Coronary artery (tissue), 2 donors: ENCODE results near the gene CCDC85A.

Experiments
- DNase-seq: peaks from one replicate; pipeline ENCODE4 v3.0.0-alpha.2; 2017; ENCODE audit warnings: low spot score
- H3K27ac ChIP-seq, 2 donors: fragments of 200-600 bp; sonication (generic); one replicate each; pipeline ENCODE4 v1.5.1; 2016 to 2019
- H3K4me3 ChIP-seq: fragments of 200-600 bp; sonication (generic); 2 replicates; pipeline ENCODE4 v1.5.1; 2016; ENCODE audit warnings: mild to moderate bottlenecking, moderate library complexity
- CTCF ChIP-seq: fragments of 200-600 bp; sonication (generic); IDR thresholded peaks from one replicate; pipeline ENCODE4 v1.5.1; 2019; ENCODE audit warnings: antibody characterized with exemption

CCDC85A gene

GRCh38 chr2:56375251-56375650, 191.5 kb downstream of the CCDC85A start:
- H3K27ac ChIP-seq: no peak overlapping the region
- no peak for DNase-seq
- TF ChIP-seq CTCF: no peak
- H3K4me3 ChIP-seq: no peak overlapping the region

GRCh38 chr2:56376699-56377665, 193.2 kb downstream of the CCDC85A start:
- Histone ChIP-seq H3K4me3 (no peak overlapping the region), H3K27ac (no peak overlapping the region)
- TF ChIP-seq CTCF: no peak
- DNase-seq: no peak

- Histone ChIP-seq H3K27ac (no peak overlapping the region), H3K4me3 (no peak overlapping the region)
- DNase-seq: no peak
- no peak for TF ChIP-seq CTCF
Measured at GRCh38 chr2:56379066-56379465, 195.3 kb downstream of the CCDC85A start.

- Histone ChIP-seq H3K4me3 (no peak overlapping the region), H3K27ac (no peak overlapping the region)
- DNase-seq: no peak
- TF ChIP-seq CTCF: no peak
Measured at GRCh38 chr2:56380861-56381260, 197.1 kb downstream of the CCDC85A start.

- no peak for TF ChIP-seq CTCF
- Histone ChIP-seq H3K4me3 (no peak overlapping the region), H3K27ac (no peak overlapping the region)
- no peak for DNase-seq
Measured at GRCh38 chr2:56382466-56382865, 198.7 kb downstream of the CCDC85A start.

- Histone ChIP-seq H3K4me3 (no peak overlapping the region), H3K27ac (no peak overlapping the region)
- no peak for TF ChIP-seq CTCF
- DNase-seq: no peak
Measured at GRCh38 chr2:56386657-56387056, 202.9 kb downstream of the CCDC85A start.

- DNase-seq: no peak
- no peak for TF ChIP-seq CTCF
Measured at GRCh38 chr2:56390644-56391043, 206.9 kb downstream of the CCDC85A start.

More at GRCh38 chr2:56390644-56391043, 206.9 kb downstream of the CCDC85A start:
- H3K27ac ChIP-seq: no peak overlapping the region
- no peak overlapping the region for H3K4me3 ChIP-seq
